Right ventricle myocardium superior (tissue), 1 donor: ENCODE results near the gene DNAJA3. TPM values are rescaled to one million over a fixed set of nuclear protein-coding genes. Genes with fewer than 3 reads are reported as not detected.

Experiments used
- ATAC-seq: fragments of 200-7000 bp; cut with Tn5 transposase; one replicate; pipeline ENCODE4 v1.9.1; 2020; ENCODE audit warnings: mild to moderate bottlenecking; ENCODE audit not compliant: poor library complexity
- DNase-seq: peaks from one replicate; pipeline ENCODE4 v3.0.0-alpha.2; 2020
- intact Hi-C: fragments of 100-400 bp; cut with DNase I; formaldehyde crosslinking; loops from one replicate; pipeline ENCODE4 v1.11.2; 2022
- total RNA-seq: library from RNA; stranded (reverse); fragmentation: NEBNext Ultra II Directional; extraction: Animal tissue kit (Norgen Biotek cat#: 25700); gene quantifications from one replicate; pipeline ENCODE4 v1.2.1, GENCODE V29; 2021
- donor health status: DM: no; HTN: yes; CAD: no; lungs with severe emphysema.

DNAJA3 gene
- total RNA-seq, 1 donor from 2014 or later, result 76.8 TPM

DNA sequence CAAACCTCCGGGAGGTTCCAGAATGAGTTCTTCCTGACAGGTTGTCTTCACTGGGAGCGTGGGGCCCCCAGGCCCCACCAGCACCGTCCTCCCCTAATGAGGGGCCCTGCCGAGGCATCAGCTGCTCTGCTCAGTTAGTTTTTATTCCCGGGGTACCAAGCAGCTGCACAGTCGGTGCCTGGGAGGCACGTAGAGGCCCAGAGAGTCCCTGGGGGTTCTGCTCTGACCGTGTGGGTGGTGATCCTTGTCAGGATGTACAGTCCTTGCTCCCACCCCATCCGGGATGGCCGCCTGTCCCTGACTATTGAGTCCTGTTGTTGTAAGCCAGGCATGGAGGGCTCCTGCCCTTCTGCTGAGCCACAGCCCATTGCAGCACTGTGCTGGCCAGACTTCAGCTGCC lies 30.3 kb downstream of the DNAJA3 start:
- DNase-seq (no peak), ATAC-seq (no peak)
- intact Hi-C loops, result no loop called here

DNA sequence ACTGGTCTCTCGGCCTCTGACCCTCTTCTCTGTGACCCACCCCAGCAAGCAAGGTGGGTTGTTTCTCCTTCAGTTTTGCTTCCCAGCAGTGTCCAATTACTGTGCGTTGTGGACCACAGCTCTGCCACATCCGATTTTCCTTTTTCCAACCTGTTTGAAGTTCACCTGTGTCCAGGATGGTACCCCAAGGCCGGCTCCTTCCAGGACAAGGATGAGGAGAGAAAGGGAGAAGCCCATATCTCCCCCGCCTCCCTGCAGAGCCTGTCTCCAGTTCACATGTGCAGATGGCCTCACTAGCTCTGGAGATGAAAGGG lies 35.2 kb downstream of the DNAJA3 start:
- ATAC-seq (no peak), DNase-seq (no peak)
- intact Hi-C loops, result no loop called here

DNA sequence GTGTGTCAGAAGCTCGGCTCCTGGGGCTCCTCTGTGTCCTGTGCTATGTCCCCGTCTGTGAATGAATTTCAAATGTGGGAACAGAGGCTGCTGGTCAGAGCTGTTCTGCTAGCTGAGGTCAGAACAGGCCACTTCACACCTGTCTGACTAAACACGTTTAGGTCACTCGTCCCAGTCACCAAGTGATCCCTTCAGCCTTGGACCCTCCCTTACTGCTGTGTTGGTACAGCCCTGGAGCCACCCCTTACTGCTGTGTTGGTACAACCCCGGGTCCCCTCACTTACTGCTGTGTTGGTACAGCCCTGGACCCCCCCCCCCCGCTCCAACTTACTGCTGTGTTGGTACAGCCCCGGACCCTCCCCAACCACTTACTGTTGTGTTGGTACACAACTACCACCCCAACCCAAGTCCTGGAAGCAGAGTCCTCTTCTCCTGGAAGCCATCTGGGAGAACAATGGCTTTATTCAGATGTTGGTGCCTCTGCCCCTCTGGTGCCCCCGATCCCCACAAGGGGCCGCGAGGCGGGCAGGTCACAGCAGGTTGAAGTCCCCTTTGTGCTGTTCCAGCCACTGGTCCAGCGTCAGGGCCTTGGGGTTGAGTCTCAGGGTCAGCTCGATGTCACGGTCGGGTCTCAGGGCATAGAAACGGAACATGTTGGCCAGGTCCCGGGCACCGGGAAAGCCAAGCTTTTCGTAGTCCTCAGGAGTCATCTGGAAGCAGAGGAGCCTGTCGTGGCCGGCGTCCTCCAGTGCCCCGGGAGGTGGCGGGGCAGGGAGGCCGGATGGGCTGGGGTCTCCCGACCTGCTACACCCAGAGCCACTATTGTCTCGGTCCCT lies 35.8 kb downstream of the DNAJA3 start:
- ATAC-seq, result no peak
- DNase-seq, result no peak
- intact Hi-C loops, result no loop called here

DNA sequence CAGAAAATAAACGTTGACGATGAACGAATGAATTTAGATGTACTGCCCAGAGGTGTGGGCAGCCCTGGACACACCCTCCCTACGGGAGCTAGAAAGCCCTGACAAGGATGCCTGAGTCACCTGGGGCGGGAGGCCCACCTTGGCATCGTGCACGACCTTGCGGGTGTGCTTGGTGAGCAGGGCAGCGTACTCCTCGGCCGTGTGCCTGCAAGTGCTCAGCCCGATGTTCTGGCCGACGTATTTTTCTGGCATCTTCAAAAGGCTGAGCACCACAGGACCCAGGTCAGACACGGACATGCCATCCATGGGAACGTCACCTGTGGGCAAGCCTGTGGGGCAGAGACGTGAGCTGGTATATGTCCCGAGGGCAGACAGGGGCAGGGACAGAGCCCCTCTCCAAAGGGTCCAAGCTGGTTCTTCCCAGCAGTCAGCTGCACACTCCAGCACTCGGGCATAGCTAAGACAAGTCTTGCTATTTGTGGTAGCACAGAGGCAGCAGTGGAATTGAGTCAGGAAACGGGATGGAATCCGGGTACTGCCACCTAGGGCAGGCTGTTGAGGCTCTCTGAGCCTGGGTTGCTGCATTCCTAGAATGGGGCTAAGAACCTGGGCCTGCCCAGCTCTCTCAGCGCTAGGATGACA lies 38.0 kb downstream of the DNAJA3 start:
- intact Hi-C loops, result no loop called here
- DNase-seq (no peak), ATAC-seq (no peak)

DNA sequence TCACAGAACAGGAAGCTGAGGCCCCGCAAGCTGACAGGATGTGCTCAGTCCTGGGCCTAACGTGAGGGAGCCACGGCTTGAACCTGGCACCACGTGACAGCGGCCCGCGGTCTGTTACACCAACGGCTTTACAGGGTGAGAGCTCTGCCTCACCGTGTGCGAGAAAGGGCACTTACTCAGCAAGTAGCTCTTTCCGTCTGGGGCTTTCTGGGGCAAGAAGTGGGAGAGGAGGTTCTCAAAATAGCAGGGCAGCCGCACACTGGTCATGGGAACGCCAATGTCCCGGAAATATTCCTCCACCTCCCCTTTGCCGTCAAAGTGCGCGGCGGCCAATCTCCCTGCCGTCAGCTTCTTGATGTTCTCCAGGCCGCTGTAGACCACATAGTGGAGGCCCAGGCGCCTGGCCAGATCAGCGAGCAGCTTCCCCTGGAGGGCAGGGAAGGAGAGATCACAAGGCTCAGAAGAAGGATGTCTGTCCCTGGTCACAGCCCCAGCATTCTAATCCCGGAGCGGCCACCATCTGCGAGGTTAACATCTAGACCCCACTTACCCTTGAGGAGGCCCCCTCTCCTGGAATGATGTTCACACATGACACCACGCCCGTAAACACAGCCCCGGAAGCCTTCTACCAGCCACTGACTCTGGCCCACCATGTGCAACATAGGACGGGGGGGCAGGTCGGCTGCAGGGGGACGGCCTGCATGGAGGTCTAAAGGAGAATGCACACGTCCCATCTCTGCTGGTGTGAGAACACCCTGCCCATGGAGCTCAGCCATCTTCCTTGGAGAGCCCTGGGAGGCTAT lies 40.5 kb downstream of the DNAJA3 start:
- peak; percentile 83 for DNase-seq
- peak; percentile 84 for ATAC-seq
- intact Hi-C loops, result no loop called here

DNA sequence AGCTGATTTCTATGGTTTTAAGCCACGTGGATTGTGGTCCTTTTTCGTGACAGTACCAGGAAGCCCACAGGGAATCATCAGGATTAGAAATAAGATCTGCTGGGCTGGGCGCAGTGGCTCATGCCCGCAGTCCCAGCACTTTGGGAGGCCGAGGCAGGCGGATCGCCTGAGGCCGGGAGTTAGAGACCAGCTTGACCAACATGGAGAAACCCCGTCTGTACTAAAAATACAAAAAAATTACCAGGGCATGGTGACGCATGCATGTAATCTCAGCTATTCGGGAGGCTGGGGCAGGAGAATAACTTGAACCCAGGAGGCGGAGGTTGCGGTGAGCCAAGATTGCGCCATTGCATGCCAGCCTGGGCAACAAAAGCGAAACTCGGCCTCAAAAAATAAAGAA lies 42.2 kb downstream of the DNAJA3 start:
- DNase-seq, result no peak
- intact Hi-C loops, result no loop called here
- ATAC-seq, result no peak

DNA sequence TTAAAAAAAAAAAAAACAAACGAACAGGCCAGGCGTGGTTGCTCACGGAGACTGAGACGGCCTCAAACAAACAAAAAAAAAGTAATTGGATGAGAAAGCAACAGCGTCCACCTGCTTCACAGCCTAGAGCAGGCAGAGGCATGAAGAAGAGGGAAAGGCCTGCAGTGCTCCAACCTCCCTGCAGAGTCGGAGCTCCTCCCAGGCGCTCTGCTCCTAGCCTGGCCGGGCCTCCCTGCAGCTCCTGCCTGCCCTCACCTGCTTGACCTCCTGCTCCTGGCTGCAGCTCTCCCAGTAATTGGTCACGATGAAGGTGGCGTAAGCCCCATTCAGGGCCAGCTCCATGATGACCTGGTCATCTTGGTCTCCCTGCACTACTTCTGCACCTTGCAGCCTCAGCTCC lies 43.3 kb downstream of the DNAJA3 start:
- DNase-seq, result no peak
- ATAC-seq, result no peak
- intact Hi-C loops, result no loop called here

DNA sequence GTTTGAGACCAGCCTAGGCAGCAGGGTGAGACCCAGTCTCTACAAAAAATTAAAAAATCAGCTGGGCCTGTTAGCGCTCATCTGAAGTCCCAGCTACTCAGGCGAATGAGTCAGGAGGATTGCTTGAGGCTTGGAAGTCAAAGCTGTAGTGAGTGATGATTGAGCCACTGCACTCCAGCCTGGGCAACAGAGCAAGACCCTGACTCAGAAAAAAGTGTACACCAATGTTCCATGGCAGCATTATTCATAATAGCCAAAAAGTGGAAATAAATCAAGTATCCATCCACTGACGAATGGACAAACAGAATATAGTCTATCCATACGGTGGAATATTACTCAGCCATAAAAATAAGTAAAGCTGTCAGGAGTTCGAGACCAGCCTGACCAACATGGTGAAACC lies 46.2 kb downstream of the DNAJA3 start:
- DNase-seq, result no peak
- ATAC-seq, result no peak
- intact Hi-C loops, result no loop called here

DNA sequence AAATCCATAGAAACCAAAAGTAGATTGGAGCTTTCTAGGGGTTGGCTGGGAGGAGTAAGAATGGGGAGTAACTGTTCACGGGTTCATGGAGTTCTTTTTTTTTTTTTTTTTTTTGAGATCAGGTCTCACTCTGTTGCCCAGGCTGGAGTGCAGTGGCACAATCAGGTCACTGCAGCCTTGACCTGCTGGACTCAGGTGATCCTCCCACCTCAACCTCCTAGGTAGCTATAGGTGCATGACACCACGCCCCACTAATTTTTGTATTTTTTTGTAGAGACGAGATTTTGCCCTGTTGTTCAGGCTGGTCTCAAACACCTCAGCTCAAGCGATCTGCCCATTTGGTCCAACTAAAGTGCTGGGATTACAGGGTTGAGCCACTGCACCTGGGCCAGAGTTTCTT lies 47.2 kb downstream of the DNAJA3 start:
- no peak for ATAC-seq
- intact Hi-C loops, result no loop called here
- DNase-seq, result no peak

DNA sequence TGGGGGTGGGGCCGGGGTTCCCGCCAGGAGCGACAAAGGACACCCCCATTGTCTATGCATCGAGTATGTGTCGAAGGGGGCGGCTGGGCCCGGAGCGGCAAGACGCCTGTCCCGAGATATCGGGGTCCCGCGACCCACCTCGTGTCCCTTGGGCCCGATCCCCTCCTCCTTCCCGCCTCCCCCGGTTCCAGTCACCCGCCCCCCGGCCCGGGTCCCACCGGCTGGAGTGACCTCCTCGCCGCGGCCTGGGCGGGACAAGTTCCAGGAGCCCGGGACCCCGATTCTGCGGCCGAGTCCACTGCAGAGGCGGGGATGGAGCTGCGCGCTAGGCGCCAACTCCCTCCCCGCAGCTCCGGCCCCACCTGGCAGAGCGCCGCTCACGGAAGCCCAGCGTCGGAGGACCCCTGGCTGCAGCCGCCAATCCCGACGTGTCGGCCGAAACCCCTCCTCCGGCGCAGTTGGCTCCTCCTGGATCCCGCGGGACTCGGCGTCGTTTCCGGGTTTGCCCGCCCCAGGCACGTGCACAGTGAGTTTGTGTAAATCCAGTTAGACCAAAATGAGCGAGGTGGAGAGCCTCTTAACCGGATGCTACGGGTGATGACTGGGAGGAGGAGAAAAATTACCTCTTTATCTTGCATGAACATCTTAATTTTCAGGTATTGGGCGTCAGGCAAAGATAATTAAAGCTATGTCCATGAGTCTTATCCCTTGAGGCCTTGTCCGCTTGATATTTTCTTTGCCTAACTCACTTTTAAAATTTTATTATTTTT lies 48.7 kb downstream of the DNAJA3 start, which contains the start of gene NMRAL1:
Gene NMRAL1, minus strand, starts transcription at position 434 of the 770 bp plus-strand sequence. CDS start 493 bp downstream, outside the sequence.
- intact Hi-C loops, result no loop called here
- peak; percentile 55 for ATAC-seq

DNA sequence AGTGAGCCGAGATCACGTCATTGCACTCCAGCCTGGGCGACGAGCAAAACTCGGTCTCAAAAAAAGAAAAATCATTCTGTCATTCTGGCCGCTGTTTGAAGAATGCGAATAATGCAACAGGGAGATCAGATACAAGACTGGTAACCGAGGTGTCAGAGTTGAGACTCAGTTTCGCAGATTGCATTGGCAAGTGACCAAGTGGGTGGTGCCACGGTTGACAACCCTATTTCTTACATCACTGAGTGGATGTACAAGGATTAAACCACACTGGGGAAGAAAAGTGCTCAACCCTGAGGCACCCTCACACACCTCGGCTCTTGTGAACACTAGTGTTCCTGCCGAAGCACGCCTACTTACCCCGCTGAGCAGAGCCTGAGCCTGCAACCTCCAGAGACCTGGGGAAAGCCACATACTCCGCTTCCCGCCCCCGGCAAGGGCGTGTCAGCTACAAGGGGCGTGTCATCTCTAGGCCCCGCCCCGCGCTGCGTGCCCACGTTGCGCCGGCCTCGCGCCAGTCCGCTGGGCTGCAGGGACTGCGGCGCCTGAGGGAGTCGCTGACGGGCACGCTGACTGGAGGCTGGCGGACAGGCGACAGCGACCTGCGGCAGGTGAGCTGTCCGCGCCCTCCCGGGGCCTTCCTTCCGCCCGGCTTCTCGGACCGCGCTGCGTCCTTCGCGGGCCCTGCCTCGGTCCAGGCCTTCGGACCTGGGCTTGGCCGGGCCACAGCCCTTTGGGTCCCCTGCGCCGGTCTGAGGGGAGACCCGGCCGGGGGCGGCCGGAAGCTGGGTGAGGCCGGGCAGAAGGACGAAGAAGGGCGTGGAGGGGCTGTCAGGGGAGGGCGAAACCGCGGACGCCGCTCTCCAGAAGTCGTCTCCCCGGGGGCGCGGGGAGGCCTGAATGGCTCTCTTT lies 50.5 kb downstream of the DNAJA3 start, which contains the start of gene HMOX2:
Gene HMOX2, plus strand, starts transcription at position 519 of the 909 bp plus-strand sequence. CDS start 29,127 bp downstream, outside the sequence.
- intact Hi-C loops, result no loop called here
- ATAC-seq, result peak; percentile 96
- DNase-seq, result peak; percentile 96

More for the DNA sequence above, 48.7 kb downstream of the DNAJA3 start, which contains the start of gene NMRAL1:
- peak; percentile 93 for DNase-seq

DNA sequence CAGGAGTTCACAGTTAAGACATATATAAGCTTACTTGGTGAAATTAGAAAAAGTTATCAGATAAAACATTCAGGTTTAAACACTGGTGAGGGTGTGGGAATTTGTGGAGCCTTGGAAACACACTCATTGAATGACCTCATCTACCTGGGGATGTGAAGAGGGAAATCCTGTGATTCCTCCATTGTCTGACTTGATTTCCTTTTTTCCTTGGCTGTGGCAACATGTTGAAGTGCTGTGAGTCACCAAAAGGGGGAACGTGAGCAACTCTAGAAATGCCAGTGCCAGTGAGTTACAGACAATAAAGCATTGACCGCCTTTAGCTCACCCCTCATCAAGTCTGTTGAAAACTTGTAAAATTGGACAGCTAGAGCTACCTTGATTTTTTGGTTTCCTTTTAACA lies 52.3 kb downstream of the DNAJA3 start:
- ATAC-seq, result no peak
- DNase-seq, result no peak
- intact Hi-C loops, result no loop called here

DNA sequence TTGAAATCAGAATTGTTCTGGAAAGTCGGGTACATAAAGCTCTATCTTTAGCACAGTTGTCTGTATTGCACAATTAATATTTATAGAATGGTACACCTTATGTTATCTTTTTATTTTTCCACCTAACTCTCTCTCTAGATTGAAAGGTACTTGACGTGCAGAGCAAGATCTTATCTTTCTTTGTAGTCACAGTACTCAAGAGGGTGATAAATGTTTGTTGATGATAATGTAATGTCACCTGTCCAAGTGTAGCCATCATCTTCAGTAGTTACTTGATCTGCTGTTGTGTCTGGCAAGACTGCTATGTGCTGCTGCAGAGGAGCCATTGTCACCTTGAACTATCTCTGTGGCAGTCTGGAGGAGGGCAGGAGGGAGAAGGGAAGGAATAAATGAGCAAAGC lies 55.9 kb downstream of the DNAJA3 start:
- ATAC-seq, result no peak
- intact Hi-C loops, result no loop called here

DNA sequence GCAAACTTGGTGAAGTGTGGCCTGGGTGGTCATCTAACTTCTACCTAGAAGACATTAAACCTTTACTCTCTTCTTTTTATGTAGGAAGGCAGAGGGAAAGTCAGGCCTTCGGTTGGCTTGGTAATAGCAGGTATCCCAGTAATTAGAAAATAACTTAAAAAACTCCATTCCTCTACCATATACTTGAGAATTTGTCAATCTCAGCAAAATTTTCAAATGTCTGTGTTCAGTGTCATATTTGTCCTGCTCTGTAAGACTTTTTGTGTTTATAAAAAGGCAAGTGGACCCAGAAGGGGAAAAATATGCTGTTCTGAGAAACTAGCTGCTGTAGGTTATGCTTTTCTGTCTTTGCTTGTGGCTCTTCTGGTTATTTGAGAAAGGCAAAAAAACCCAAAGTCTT lies 56.3 kb downstream of the DNAJA3 start:
- intact Hi-C loops, result no loop called here
- no peak for ATAC-seq
- no peak for DNase-seq

More for the DNA sequence above, 55.9 kb downstream of the DNAJA3 start:
- no peak for DNase-seq

DNA sequence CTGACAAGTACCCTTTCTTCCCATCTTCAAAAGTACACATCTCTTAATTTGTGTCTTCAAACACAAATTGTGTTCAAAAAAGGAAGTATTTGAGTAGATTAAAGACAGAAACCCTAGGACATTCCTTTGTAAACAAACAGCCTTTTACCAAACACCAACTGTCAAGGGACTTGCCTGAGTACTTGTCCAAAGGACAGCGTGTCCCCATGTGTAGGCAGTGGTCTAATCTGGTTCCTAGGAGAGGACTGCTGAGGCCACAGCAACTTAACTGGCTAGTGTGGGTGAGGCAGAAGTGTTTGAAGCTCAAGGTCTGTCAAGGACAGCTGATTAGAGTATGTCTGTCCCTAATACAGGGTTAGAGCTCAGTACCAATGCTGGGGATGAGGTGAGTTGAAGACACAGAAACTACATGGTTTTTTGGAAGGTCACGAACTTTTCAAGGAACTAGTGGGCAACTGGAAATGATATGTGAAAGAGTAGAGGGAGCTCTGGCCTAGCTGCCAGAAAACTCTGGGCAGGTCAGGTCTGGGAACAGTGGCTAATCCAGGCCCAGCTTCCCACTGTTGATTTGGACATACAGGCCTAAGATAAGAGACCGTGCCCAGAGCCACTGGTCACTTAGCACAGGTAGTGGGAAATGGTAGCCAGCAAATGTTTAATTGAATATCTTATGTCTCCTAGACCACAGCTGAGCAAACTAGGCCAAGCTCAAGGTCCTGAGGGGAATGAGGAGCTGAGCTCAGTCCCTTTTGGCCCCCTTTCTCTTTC lies 60.6 kb downstream of the DNAJA3 start:
- intact Hi-C loops, result no loop called here
- no peak for DNase-seq
- ATAC-seq, result peak; percentile 90

DNA sequence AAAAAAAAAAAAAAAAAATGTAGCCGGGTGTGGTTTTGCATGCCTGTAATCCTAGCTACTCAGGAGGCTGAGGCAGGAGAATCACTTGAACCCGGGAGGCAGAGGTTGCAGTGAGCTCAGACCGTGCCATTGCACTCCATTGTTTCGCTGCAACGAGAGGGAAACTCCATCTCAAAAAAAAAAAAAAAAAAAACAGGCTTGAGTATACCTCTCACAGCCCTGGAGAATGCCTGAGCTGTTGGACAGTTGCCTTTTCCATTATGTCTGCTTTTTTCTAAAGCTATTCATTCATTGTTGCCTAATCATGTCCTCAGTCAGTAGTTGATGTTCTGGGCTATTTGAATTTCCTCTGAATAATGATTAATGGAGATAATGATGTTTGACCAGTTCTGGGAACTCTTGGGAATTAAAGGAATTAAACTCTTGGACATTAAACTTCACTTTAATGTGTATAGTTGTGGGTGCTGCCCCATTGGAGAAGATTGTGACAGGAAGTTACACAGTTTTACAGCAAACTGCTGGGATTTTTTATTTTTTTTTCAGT lies 62.4 kb downstream of the DNAJA3 start:
- ATAC-seq (peak; percentile 10), DNase-seq (no peak)
- intact Hi-C loops, result no loop called here

DNA sequence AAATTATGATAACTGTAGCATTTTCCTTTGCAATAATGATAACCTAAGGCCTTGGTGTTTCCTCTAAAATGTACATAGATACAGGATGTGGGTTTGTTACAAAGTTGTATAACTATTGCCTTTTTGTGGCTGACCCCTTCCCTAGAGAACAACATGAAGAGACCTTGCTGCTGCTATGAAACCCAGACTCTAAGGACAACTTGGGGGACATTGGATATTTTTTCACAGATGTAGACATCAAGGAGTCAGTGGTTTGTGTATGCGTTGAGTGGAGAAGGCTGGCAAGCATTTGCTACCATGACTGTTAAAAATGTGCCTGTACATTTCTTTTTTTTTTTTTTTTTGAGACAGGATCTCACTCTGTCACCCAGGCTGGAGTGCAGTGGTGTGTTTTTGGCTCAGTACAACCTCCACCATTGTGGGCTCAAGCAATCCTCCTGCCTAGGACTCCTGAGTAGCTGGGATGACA lies 62.9 kb downstream of the DNAJA3 start:
- no peak for ATAC-seq
- intact Hi-C loops, result no loop called here
- no peak for DNase-seq
